IMR-90 (cell line): ENCODE results near the gene SELENOT. TPM values are rescaled to one million over a fixed set of nuclear protein-coding genes. Genes with fewer than 3 reads are reported as not detected.

Source experiments
- ATAC-seq: fragments of 200-7000 bp; cut with Tn5 transposase; 2 replicates; pipeline ENCODE4 v1.9.1; 2020; ENCODE audit warnings: low read depth, mild to moderate bottlenecking, moderate library complexity
- BruUV-seq: library from RNA; stranded (reverse); fragments of 400-500 nt; replicated peaks from 2 replicates; lab custom pipeline; 2021; lab: Mats Ljungman, UMichigan
- CTCF ChIA-PET: fragments of 300-600 bp; formaldehyde crosslinking; extraction: SDS; loops from one replicate; lab custom pipeline; 2021; ENCODE audit warnings: antibody characterized with exemption; lab: Yijun Ruan, JAX
- POLR2A ChIA-PET: fragments of 300-600 bp; sonication (Branson Sonifier 250); formaldehyde crosslinking; loops from one replicate; lab custom pipeline; 2022; ENCODE audit warnings: antibody characterized with exemption; ENCODE audit not compliant: unreplicated experiment; lab: Charles Lee
- DNase-seq: peaks from one replicate; pipeline ENCODE4 v3.0.0; 2013
- H2AFZ ChIP-seq: replicated peaks from 2 replicates; pipeline ENCODE3; 2013; ENCODE audit warnings: low read length, mild to moderate bottlenecking; ENCODE audit not compliant: poor library complexity
- H2AK5ac ChIP-seq: 2 replicates; pipeline ENCODE4 v1.6.1; 2013; ENCODE audit warnings: low read depth, low read length, inconsistent platforms
- H2AK9ac ChIP-seq: replicated peaks from 2 replicates; pipeline ENCODE3; 2013; ENCODE audit warnings: mild to moderate bottlenecking, low read depth, low read length, moderate library complexity; ENCODE audit not compliant: poor library complexity
- H2BK120ac ChIP-seq: 2 replicates; pipeline ENCODE4 v1.6.1; 2013; ENCODE audit warnings: low read depth, low read length, inconsistent platforms
- H2BK15ac ChIP-seq: 3 replicates; pipeline ENCODE4 v1.6.1; 2013; ENCODE audit warnings: low read depth, low read length, inconsistent platforms
- H2BK20ac ChIP-seq: 2 replicates; pipeline ENCODE4 v1.6.1; 2013; ENCODE audit warnings: low read depth, mild to moderate bottlenecking, inconsistent platforms, low read length, moderate library complexity
- H2BK5ac ChIP-seq: 2 replicates; pipeline ENCODE4 v1.6.1; 2013; ENCODE audit warnings: mild to moderate bottlenecking, low read depth, low read length, inconsistent platforms; ENCODE audit not compliant: poor library complexity, severe bottlenecking
- H3K14ac ChIP-seq: replicated peaks from 2 replicates; pipeline ENCODE4 v1.6.1; 2013; ENCODE audit warnings: low read depth, low read length, inconsistent platforms
- H3K18ac ChIP-seq: 2 replicates; pipeline ENCODE4 v1.6.1; 2013; ENCODE audit warnings: low read depth, low read length, control low read depth
- H3K23ac ChIP-seq: 2 replicates; pipeline ENCODE4 v1.6.1; 2013; ENCODE audit warnings: low read depth, low read length, inconsistent platforms
- H3K27ac ChIP-seq: 2 replicates; pipeline ENCODE4 v1.5.1; 2013; ENCODE audit warnings: mild to moderate bottlenecking, control low read depth, low read length; ENCODE audit not compliant: insufficient read depth
- H3K27me3 ChIP-seq: 2 replicates; pipeline ENCODE4 v1.6.1; 2013; ENCODE audit warnings: low read length; ENCODE audit not compliant: control insufficient read depth, insufficient read depth
- H3K36me3 ChIP-seq: 2 replicates; pipeline ENCODE4 v1.6.1; 2013; ENCODE audit warnings: low read length, mixed read lengths; ENCODE audit not compliant: control insufficient read depth, insufficient read depth
- H3K4ac ChIP-seq: 2 replicates; pipeline ENCODE4 v1.6.1; 2013; ENCODE audit warnings: low read depth, low read length, inconsistent platforms
- H3K4me1 ChIP-seq: 2 replicates; pipeline ENCODE4 v1.6.1; 2013; ENCODE audit warnings: low read length, mixed read lengths; ENCODE audit not compliant: control insufficient read depth, insufficient read depth
- H3K4me2 ChIP-seq: 2 replicates; pipeline ENCODE4 v1.6.1; 2013; ENCODE audit warnings: low read depth, mild to moderate bottlenecking, control low read depth, low read length, moderate library complexity
- H3K4me3 ChIP-seq: 2 replicates; pipeline ENCODE4 v1.5.1; 2013; ENCODE audit warnings: low read depth, mild to moderate bottlenecking, control low read depth, low read length, moderate library complexity; ENCODE audit not compliant: insufficient read depth
- H3K56ac ChIP-seq: 2 replicates; pipeline ENCODE4 v1.6.1; 2013; ENCODE audit warnings: low read length, inconsistent platforms; ENCODE audit not compliant: insufficient read depth; ENCODE audit errors: extremely low read depth
- H3K79me1 ChIP-seq, 2 experiments: 2 replicates each; pipeline ENCODE4 v1.6.1; 2013; ENCODE audit warnings: low read length in 2 of 2, inconsistent platforms in 1 of 2, low read depth in 1 of 2
- H3K9ac ChIP-seq: 2 replicates; pipeline ENCODE4 v1.6.1; 2013; ENCODE audit warnings: low read depth, low read length, control low read depth
- H3K9me1 ChIP-seq: 2 replicates; pipeline ENCODE4 v1.6.1; 2013; ENCODE audit warnings: low read length, inconsistent platforms; ENCODE audit not compliant: insufficient read depth
- H3K9me3 ChIP-seq: 2 replicates; pipeline ENCODE4 v1.6.1; 2013; ENCODE audit warnings: low read length; ENCODE audit not compliant: control insufficient read depth, insufficient read depth
- H4K20me1 ChIP-seq: 2 replicates; pipeline ENCODE4 v1.6.1; 2013; ENCODE audit warnings: low read length, inconsistent platforms; ENCODE audit not compliant: insufficient read depth
- H4K5ac ChIP-seq: 2 replicates; pipeline ENCODE4 v1.6.1; 2013; ENCODE audit warnings: mild to moderate bottlenecking, low read depth, low read length, control low read depth
- H4K8ac ChIP-seq, 2 experiments: 2 replicates each; pipeline ENCODE4 v1.6.1; 2013; ENCODE audit warnings: low read depth in 2 of 2, low read length in 2 of 2, control low read depth in 1 of 2, inconsistent platforms in 1 of 2
- H4K91ac ChIP-seq: 2 replicates; pipeline ENCODE4 v1.6.1; 2013; ENCODE audit warnings: low read depth, low read length, inconsistent platforms; ENCODE audit not compliant: insufficient read depth
- BHLHE40 ChIP-seq: fragments of 150-350 bp; IDR thresholded peaks from 2 replicates; pipeline ENCODE4 v1.6.1; 2016; ENCODE audit warnings: mild to moderate bottlenecking, low read depth, low read length
- CEBPB ChIP-seq: IDR thresholded peaks from 2 replicates; pipeline ENCODE4 v1.6.1; 2012; ENCODE audit warnings: low read depth, low read length, improper control_type of control experiment
- CHD1 ChIP-seq: IDR thresholded peaks from 2 replicates; pipeline ENCODE4 v1.6.1; 2012; ENCODE audit warnings: low read depth, low read length, improper control_type of control experiment
- FOS ChIP-seq: fragments of 150-350 bp; IDR thresholded peaks from 2 replicates; pipeline ENCODE4 v1.6.1; 2016; ENCODE audit warnings: low read depth, low read length
- MAFK ChIP-seq: IDR thresholded peaks from 2 replicates; pipeline ENCODE4 v1.6.1; 2012; ENCODE audit warnings: low read depth, low read length, improper control_type of control experiment
- MAZ ChIP-seq: IDR thresholded peaks from 2 replicates; pipeline ENCODE4 v1.6.1; 2012; ENCODE audit warnings: low read depth, mild to moderate bottlenecking, low read length, improper control_type of control experiment, moderate library complexity, borderline replicate concordance
- MXI1 ChIP-seq: IDR thresholded peaks from 2 replicates; pipeline ENCODE4 v1.6.1; 2012; ENCODE audit warnings: low read depth, mild to moderate bottlenecking, low read length, moderate library complexity, borderline replicate concordance
- NFE2L2 ChIP-seq: fragments of 150-350 bp; IDR thresholded peaks from 2 replicates; pipeline ENCODE4 v1.6.1; 2016; ENCODE audit warnings: low read depth, mild to moderate bottlenecking, low read length
- POLR2A ChIP-seq: IDR thresholded peaks from 2 replicates; pipeline ENCODE4 v1.6.1; 2012; ENCODE audit warnings: mild to moderate bottlenecking, low read depth, low read length
- RAD21 ChIP-seq: IDR thresholded peaks from 2 replicates; pipeline ENCODE4 v1.6.1; 2012; ENCODE audit warnings: low read length, improper control_type of control experiment
- RCOR1 ChIP-seq: IDR thresholded peaks from 2 replicates; pipeline ENCODE4 v1.6.1; 2012; ENCODE audit warnings: mild to moderate bottlenecking, low read length, improper control_type of control experiment; ENCODE audit not compliant: insufficient replicate concordance
- RFX5 ChIP-seq: IDR thresholded peaks from 2 replicates; pipeline ENCODE4 v1.8.0; 2012; ENCODE audit warnings: low read depth, mild to moderate bottlenecking, low read length, moderate library complexity
- SMC3 ChIP-seq: fragments of 150-350 bp; IDR thresholded peaks from 2 replicates; pipeline ENCODE4 v1.6.1; 2016; ENCODE audit warnings: low read depth, mild to moderate bottlenecking, antibody characterized with exemption, low read length, moderate library complexity
- WGBS, 2 experiments: methylation state at CpG; one replicate each; pipeline versions ENCODE4 v1.1.5 to v1.1.7; 2013; ENCODE audit warnings: missing lambda C conversion rate in 2 of 2; ENCODE audit not compliant: insufficient read length in 1 of 2; ENCODE audit errors: extremely low coverage in 2 of 2; 5-methylcytosine and 5-hydroxymethylcytosine counted together
- dilution Hi-C: fragments of 300-500 bp; cut with HindIII; formaldehyde crosslinking; loops from one replicate; pipeline ENCODE4 v1.14.3; 2018; ENCODE audit warnings: low sequenced_read_pairs; ENCODE audit not compliant: unreplicated experiment
- in situ Hi-C: fragments of 300-500 bp; cut with MboI; formaldehyde crosslinking; loops from 3 replicates; pipeline ENCODE4 v1.14.3; 2019; ENCODE audit warnings: low sequenced_read_pairs, inconsistent platforms, mixed read lengths
- intact Hi-C: fragments of 100-400 bp; cut with micrococcal nuclease; formaldehyde crosslinking; loops from 2 replicates; pipeline ENCODE4 v1.10.0; 2022
- polyA plus RNA-seq, 3 experiments: library from polyadenylated mRNA; depleted of rRNA; stranded (reverse); fragments of >200 nt; gene quantifications; 2 replicates each; pipeline ENCODE4 v1.2.3, GENCODE V29; 2012; ENCODE audit warnings: low replicate concordance in 1 of 3
- total RNA-seq: library from RNA; depleted of rRNA; stranded (reverse); fragments of >200 nt; gene quantifications from 2 replicates; pipeline ENCODE4 v1.2.3, GENCODE V29; 2012
- TF ChIP-seq, protein P1 (sequence below): conservative IDR thresholded peaks from 2 replicates; pipeline ENCODE4 v1.5.1; 2012; ENCODE audit warnings: mild to moderate bottlenecking, low read depth, low read length, improper control_type of control experiment
- TF ChIP-seq, protein P2 (sequence below): fragments of 150-350 bp; IDR thresholded peaks from 2 replicates; pipeline ENCODE4 v1.6.1; 2016; ENCODE audit warnings: low read depth, mild to moderate bottlenecking, low read length, moderate library complexity, borderline replicate concordance
- TF ChIP-seq, protein P3 (sequence below): fragments of 150-350 bp; IDR thresholded peaks from 2 replicates; pipeline ENCODE4 v1.6.1; 2017; ENCODE audit warnings: mild to moderate bottlenecking, antibody characterized with exemption, low read length, low read depth

Gene SELENOT
- total and polyA plus RNA-seq, 2 of the 4 experiments (the other 2 are of a cell fraction) = 365 to 415 TPM

DNA sequence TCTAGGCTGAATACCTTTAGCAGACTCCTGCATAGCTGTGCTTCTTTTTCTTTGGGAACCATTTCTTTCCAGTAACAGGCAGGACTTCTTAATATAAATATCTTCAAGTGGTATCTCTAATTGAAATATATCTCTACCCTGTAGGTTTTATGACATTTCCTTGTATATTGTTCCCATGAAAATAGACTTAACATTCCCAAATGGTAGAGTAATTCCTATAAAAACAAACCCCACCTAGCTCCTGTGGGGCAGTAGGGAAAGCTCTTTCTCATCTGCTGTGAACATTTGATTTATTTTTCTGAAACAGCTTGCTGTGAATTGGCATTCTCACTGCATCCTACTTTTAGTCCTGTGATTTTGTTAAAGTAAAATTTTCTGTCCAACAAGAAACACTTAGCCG lies 20.8 kb downstream of the SELENOT start:
- Histone ChIP-seq H3K9me1 (peaks cover 5% of the 10 kb centered on the region; the same call in 1 of the 2 replicates), H3K4me3 (no peak overlapping the region), H3K23ac (no peak overlapping the region), H3K56ac (no peak overlapping the region), H2AK5ac (no peak overlapping the region), H2BK5ac (no peak overlapping the region), H3K9ac (no peak overlapping the region), H2BK15ac (no peak overlapping the region), H3K27me3 (no peaks in the 10 kb centered on the region), H3K14ac (no peak overlapping the region), H4K5ac (no peak overlapping the region), H3K9me3 (no peaks in the 10 kb centered on the region), H2BK120ac (no peak overlapping the region), H3K27ac (no peak overlapping the region), H4K91ac (no peak overlapping the region), H3K4me1 (no peaks in the 10 kb centered on the region), H2AK9ac (no peak overlapping the region), H2BK20ac (no peak overlapping the region), H3K4ac (no peak overlapping the region), H3K4me2 (no peak overlapping the region), H3K18ac (no peak overlapping the region), H4K20me1 (peaks cover 10% of the 10 kb centered on the region; the same call in 1 of the 2 replicates), H4K8ac (no peak overlapping the region), H3K79me1 (peaks cover 10 to 13% of the 10 kb centered on the region in 2 experiments), H3K36me3 (peaks cover 4% of the 10 kb centered on the region), H2AFZ (no peak overlapping the region)
- ChIA-PET CTCF (interaction anchor here (0.6 kb wide), 1 partner anchor 47 kb away, joined by 3 read pairs; no protein-coding TSS in a partner anchor), POLR2A (no interaction called here)
- ATAC-seq = peak; percentile 32
- no CpG with 5 or more reads among the region's 1 CpG for WGBS, 2 experiments
- BruUV-seq = no TSS peak
- dilution Hi-C loops (no loop called here), intact Hi-C loops (no loop called here), in situ Hi-C loops (no loop called here)
- TF ChIP-seq CEBPB (no peak), NFE2L2 (no peak), SMC3 (no peak), POLR2A (no peak), FOS (no peak), CHD1 (no peak), RCOR1 (no peak), MXI1 (no peak), RAD21 (no peak), BHLHE40 (no peak), RFX5 (no peak), MAFK (no peak), MAZ (no peak)
- TF ChIP-seq, protein P1, sequence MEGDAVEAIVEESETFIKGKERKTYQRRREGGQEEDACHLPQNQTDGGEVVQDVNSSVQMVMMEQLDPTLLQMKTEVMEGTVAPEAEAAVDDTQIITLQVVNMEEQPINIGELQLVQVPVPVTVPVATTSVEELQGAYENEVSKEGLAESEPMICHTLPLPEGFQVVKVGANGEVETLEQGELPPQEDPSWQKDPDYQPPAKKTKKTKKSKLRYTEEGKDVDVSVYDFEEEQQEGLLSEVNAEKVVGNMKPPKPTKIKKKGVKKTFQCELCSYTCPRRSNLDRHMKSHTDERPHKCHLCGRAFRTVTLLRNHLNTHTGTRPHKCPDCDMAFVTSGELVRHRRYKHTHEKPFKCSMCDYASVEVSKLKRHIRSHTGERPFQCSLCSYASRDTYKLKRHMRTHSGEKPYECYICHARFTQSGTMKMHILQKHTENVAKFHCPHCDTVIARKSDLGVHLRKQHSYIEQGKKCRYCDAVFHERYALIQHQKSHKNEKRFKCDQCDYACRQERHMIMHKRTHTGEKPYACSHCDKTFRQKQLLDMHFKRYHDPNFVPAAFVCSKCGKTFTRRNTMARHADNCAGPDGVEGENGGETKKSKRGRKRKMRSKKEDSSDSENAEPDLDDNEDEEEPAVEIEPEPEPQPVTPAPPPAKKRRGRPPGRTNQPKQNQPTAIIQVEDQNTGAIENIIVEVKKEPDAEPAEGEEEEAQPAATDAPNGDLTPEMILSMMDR = no peak
- TF ChIP-seq, protein P2, sequence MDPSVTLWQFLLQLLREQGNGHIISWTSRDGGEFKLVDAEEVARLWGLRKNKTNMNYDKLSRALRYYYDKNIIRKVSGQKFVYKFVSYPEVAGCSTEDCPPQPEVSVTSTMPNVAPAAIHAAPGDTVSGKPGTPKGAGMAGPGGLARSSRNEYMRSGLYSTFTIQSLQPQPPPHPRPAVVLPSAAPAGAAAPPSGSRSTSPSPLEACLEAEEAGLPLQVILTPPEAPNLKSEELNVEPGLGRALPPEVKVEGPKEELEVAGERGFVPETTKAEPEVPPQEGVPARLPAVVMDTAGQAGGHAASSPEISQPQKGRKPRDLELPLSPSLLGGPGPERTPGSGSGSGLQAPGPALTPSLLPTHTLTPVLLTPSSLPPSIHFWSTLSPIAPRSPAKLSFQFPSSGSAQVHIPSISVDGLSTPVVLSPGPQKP = no peak
- TF ChIP-seq, protein P3, sequence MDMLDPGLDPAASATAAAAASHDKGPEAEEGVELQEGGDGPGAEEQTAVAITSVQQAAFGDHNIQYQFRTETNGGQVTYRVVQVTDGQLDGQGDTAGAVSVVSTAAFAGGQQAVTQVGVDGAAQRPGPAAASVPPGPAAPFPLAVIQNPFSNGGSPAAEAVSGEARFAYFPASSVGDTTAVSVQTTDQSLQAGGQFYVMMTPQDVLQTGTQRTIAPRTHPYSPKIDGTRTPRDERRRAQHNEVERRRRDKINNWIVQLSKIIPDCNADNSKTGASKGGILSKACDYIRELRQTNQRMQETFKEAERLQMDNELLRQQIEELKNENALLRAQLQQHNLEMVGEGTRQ = no peak
- peak; percentile 18 for DNase-seq
